HCT116 (cell line): Measurements from ENCODE around the gene LSM12.

Experiments
- CEBPB ChIP-seq: IDR thresholded peaks from 2 replicates; pipeline ENCODE4 v1.6.1; 2012; ENCODE audit warnings: low read depth
- CTCF ChIP-seq, 3 experiments: fragments of 200-600 bp in 1 of 3; sonication (generic) in 1 of 3; IDR thresholded peaks in 2 of 3; conservative IDR thresholded peaks in 1 of 3; 2 replicates each; pipeline ENCODE4 v1.5.1; 2012 to 2017; ENCODE audit warnings: low read depth in 2 of 3, low read length in 2 of 3, antibody characterized with exemption in 1 of 3, borderline replicate concordance in 1 of 3, control low read depth in 1 of 3, mild to moderate bottlenecking in 1 of 3, mixed read lengths in 1 of 3, mixed run types in 1 of 3, moderate library complexity in 1 of 3; ENCODE audit not compliant: insufficient read depth in 1 of 3
- EZH2 ChIP-seq: fragments of 200-600 bp; sonication (generic); IDR thresholded peaks from 2 replicates; pipeline ENCODE4 v1.6.1; 2017; ENCODE audit warnings: antibody characterized with exemption, mixed run types
- EZH2phosphoT487 ChIP-seq: fragments of 200-600 bp; IDR thresholded peaks from 2 replicates; pipeline ENCODE4 v1.6.1; 2018; ENCODE audit warnings: antibody characterized with exemption, borderline replicate concordance
- JUND ChIP-seq: IDR thresholded peaks from 2 replicates; pipeline ENCODE4 v1.6.1; 2012
- MAX ChIP-seq: IDR thresholded peaks from 2 replicates; pipeline ENCODE4 v1.6.1; 2012
- POLR2A ChIP-seq: IDR thresholded peaks from 2 replicates; pipeline ENCODE4 v1.7.0; 2011; ENCODE audit warnings: borderline replicate concordance; ENCODE audit not compliant: insufficient read depth, insufficient read length; ENCODE audit errors: extremely low read depth
- RAD21 ChIP-seq: IDR thresholded peaks from 2 replicates; pipeline ENCODE4 v1.6.1; 2012; ENCODE audit warnings: low read depth, mild to moderate bottlenecking
- TCF7L2 ChIP-seq: IDR thresholded peaks from 2 replicates; pipeline ENCODE4 v1.7.0; 2011; ENCODE audit warnings: borderline replicate concordance, inconsistent platforms; ENCODE audit not compliant: insufficient read depth, insufficient read length; ENCODE audit errors: extremely low read depth
- ZNF274 ChIP-seq: fragments of 200-500 bp; sonication (Bioruptor generic); IDR thresholded peaks from 2 replicates; pipeline ENCODE4 v1.6.1; 2014; ENCODE audit warnings: mild to moderate bottlenecking, low read depth, low read length, inconsistent platforms

- TF ChIP-seq TCF7L2, result no peak
- no peak for TF ChIP-seq EZH2phosphoT487
- TF ChIP-seq CTCF (IDR thresholded peaks at IDR 0.05 in 2 of 3, conservative IDR thresholded peaks at IDR 0.05 in 1 of 3; ENCODE audit: borderline replicate concordance in 1 of 3, insufficient read depth in 1 of 3, low read depth in 2 of 3, low read length in 2 of 3), result no peak
- no peak for TF ChIP-seq EZH2
- TF ChIP-seq ZNF274, result no peak
- no peak for TF ChIP-seq POLR2A
- no peak for TF ChIP-seq MAX
- no peak for TF ChIP-seq CEBPB
- no peak for TF ChIP-seq RAD21
- no peak for TF ChIP-seq JUND
Measured at GRCh38 chr17:44078412-44078811, 11.9 kb upstream of the LSM12 start.
